Measurements from ENCODE around the gene ZKSCAN5.

Gene ZKSCAN5

DNA sequence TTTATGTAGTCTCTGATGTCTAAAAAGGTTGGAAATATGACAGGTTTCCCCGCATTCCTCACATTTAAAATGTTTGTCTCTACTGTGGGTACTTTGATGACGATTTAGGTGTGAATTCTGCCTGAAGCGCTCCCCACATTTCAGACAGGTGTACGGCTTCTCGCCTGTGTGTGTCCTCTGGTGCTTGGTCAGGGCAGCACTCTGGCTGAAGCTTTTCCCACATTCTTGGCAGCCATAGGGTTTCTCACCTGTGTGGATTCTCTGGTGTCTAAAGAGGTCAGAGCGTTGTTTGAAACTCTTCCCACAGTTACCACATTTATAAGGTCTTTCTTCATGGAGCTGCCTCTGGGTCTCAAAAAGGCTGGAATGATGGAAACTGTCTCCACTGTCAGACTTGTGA is 10.6 kb upstream of the ZKSCAN5 start:
- peaks cover 6% of the 10 kb centered on the region; the same call in 1 of the 2 replicates for H4K20me1 ChIP-seq (ENCODE audit: low read depth, low read length)
- H2AFZ ChIP-seq (ENCODE audit: low read depth, low read length, severe bottlenecking) = no peak overlapping the region
- H3K36me3 ChIP-seq (ENCODE audit: low read length) = peaks cover 21% of the 10 kb centered on the region
- H3K4me3 ChIP-seq (ENCODE audit: insufficient read depth, low read length, poor library complexity, severe bottlenecking) = no peak overlapping the region
- no peaks in the 10 kb centered on the region for H3K27me3 ChIP-seq (ENCODE audit: low read length)
- H3K9me2 ChIP-seq (replicated peaks; ENCODE audit: insufficient read depth, low read length) = no peaks in the 10 kb centered on the region
- no peak overlapping the region for H3K27ac ChIP-seq (ENCODE audit: low read depth, low read length)
- peaks cover 20% of the 10 kb centered on the region for H3F3A ChIP-seq (ENCODE audit: insufficient read depth)
- H3K4me2 ChIP-seq (ENCODE audit: low read depth, low read length, poor library complexity, severe bottlenecking) = no peak overlapping the region
- TF ChIP-seq, protein P1, sequence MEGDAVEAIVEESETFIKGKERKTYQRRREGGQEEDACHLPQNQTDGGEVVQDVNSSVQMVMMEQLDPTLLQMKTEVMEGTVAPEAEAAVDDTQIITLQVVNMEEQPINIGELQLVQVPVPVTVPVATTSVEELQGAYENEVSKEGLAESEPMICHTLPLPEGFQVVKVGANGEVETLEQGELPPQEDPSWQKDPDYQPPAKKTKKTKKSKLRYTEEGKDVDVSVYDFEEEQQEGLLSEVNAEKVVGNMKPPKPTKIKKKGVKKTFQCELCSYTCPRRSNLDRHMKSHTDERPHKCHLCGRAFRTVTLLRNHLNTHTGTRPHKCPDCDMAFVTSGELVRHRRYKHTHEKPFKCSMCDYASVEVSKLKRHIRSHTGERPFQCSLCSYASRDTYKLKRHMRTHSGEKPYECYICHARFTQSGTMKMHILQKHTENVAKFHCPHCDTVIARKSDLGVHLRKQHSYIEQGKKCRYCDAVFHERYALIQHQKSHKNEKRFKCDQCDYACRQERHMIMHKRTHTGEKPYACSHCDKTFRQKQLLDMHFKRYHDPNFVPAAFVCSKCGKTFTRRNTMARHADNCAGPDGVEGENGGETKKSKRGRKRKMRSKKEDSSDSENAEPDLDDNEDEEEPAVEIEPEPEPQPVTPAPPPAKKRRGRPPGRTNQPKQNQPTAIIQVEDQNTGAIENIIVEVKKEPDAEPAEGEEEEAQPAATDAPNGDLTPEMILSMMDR (IDR thresholded peaks at IDR 0.05; ENCODE audit: insufficient read depth, low read length, poor library complexity, severe bottlenecking) = no peak
- TF ChIP-seq EZH2phosphoT487 (conservative IDR thresholded peaks at IDR 0.05; ENCODE audit: low read length) = no peak
- peaks cover 9% of the 10 kb centered on the region; the same call in 1 of the 2 replicates for H3K9me3 ChIP-seq (ENCODE audit: insufficient read depth, low read length)
- H3K9ac ChIP-seq (ENCODE audit: low read length) = no peak overlapping the region
- H3K79me2 ChIP-seq (ENCODE audit: insufficient read depth, low read length) = peaks cover 53% of the 10 kb centered on the region

DNA sequence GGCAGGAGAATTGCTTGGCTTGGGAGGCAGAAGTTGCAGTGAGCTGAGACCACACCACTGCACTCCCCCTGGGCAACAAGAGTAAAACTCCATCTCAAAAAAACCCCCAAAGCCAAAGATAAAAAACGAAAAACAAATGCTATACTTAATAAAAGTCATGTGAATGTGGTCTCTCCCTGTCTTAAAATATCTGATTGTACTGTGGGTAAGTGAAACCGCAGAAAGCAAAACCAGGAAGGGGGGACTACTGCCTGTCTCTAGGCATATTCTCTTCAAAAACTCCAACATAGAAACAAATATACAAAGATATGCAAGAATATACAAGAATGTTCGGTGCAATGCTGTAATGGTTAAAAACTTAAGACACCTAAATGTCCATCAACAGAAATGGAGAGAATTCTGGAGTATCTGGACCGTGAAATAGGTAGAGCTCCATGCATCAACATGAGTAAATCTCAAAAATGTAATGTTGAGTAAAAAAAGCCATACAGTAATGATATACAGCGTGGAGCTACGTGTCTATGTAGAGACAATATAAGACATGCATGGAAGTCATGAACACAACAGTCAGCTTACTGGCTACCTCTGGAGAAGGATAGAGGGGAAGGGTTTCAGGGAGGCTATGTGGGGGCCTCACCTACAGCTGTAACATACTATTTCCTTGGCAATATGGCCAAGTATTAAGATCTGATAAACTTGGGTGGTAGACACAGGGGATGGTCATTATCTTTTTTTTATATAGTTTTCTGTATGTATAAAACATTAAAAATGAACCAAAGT is 6.5 kb upstream of the ZKSCAN5 start:
- peaks cover 18% of the 10 kb centered on the region for H3K36me3 ChIP-seq (ENCODE audit: low read length)
- no peaks in the 10 kb centered on the region for H3K27me3 ChIP-seq (ENCODE audit: low read length)
- TF ChIP-seq, protein P1 (IDR thresholded peaks at IDR 0.05; ENCODE audit: insufficient read depth, low read length, poor library complexity, severe bottlenecking) = no peak
- no peak for TF ChIP-seq EZH2phosphoT487 (conservative IDR thresholded peaks at IDR 0.05; ENCODE audit: low read length)
- H3K4me3 ChIP-seq (ENCODE audit: insufficient read depth, low read length, poor library complexity, severe bottlenecking) = peak overlapping the region; percentile 82
- peak overlapping the region; percentile 59 for H3K27ac ChIP-seq (ENCODE audit: low read depth, low read length)
- H3K79me2 ChIP-seq (ENCODE audit: insufficient read depth, low read length) = peaks cover 74% of the 10 kb centered on the region
- H3K9me3 ChIP-seq (ENCODE audit: insufficient read depth, low read length) = peaks cover 9% of the 10 kb centered on the region; the same call in 1 of the 2 replicates
- no peaks in the 10 kb centered on the region for H3K9me2 ChIP-seq (replicated peaks; ENCODE audit: insufficient read depth, low read length)
- peak overlapping the region; percentile 89 for H3K4me2 ChIP-seq (ENCODE audit: low read depth, low read length, poor library complexity, severe bottlenecking)
- no peak overlapping the region for H2AFZ ChIP-seq (ENCODE audit: low read depth, low read length, severe bottlenecking)
- peaks cover 6% of the 10 kb centered on the region; the same call in 1 of the 2 replicates for H4K20me1 ChIP-seq (ENCODE audit: low read depth, low read length)
- peaks cover 26% of the 10 kb centered on the region for H3F3A ChIP-seq (ENCODE audit: insufficient read depth)
- H3K9ac ChIP-seq (ENCODE audit: low read length) = peak overlapping the region; percentile 77

DNA sequence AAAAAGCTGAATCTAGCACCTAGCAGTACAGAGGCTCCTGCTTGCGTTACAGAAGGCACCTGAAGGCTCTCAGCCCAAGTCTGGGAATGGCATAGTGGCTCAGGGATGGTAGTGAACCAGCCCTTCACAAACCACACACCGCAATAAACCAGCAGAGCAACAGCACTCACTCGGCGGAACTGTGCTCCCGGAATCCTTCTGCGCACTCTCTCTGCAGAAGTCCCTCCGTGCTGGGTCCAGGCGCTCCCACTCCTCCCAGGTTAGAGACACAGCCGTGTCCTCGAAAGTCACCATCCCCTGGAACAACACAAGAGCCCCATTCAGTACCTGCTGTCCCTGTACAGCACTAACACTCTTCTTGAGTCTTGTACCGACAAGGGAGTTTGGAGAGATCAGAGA is 5.9 kb upstream of the ZKSCAN5 start:
- H3K27ac ChIP-seq (ENCODE audit: low read depth, low read length) = peak overlapping the region; percentile 59
- TF ChIP-seq, protein P1 (IDR thresholded peaks at IDR 0.05; ENCODE audit: insufficient read depth, low read length, poor library complexity, severe bottlenecking) = no peak
- TF ChIP-seq EZH2phosphoT487 (conservative IDR thresholded peaks at IDR 0.05; ENCODE audit: low read length) = no peak

More for the DNA sequence above, 5.9 kb upstream of the ZKSCAN5 start:
- H3K79me2 ChIP-seq (ENCODE audit: insufficient read depth, low read length) = peaks cover 73% of the 10 kb centered on the region
- peaks cover 6% of the 10 kb centered on the region; the same call in 1 of the 2 replicates for H4K20me1 ChIP-seq (ENCODE audit: low read depth, low read length)
- peaks cover 9% of the 10 kb centered on the region; the same call in 1 of the 2 replicates for H3K9me3 ChIP-seq (ENCODE audit: insufficient read depth, low read length)
- H3K9me2 ChIP-seq (replicated peaks; ENCODE audit: insufficient read depth, low read length) = no peaks in the 10 kb centered on the region
- no peaks in the 10 kb centered on the region for H3K27me3 ChIP-seq (ENCODE audit: low read length)
- peak overlapping the region; percentile 89 for H3K4me2 ChIP-seq (ENCODE audit: low read depth, low read length, poor library complexity, severe bottlenecking)
- H3K36me3 ChIP-seq (ENCODE audit: low read length) = peaks cover 15% of the 10 kb centered on the region
- H3K9ac ChIP-seq (ENCODE audit: low read length) = peak overlapping the region; percentile 77
- H3K4me3 ChIP-seq (ENCODE audit: insufficient read depth, low read length, poor library complexity, severe bottlenecking) = peak overlapping the region; percentile 82
- H2AFZ ChIP-seq (ENCODE audit: low read depth, low read length, severe bottlenecking) = no peak overlapping the region
- peaks cover 32% of the 10 kb centered on the region for H3F3A ChIP-seq (ENCODE audit: insufficient read depth)
